Liver (tissue), 9 donors: Measurements from ENCODE around the gene PLCG2. TPM values are rescaled to one million over a fixed set of nuclear protein-coding genes. Genes with fewer than 3 reads are reported as not detected.
A peak's percentile ranks its signal among the peaks of the same experiment; 100 is the strongest.

Experiments used
- DNase-seq: peaks from one replicate; pipeline ENCODE4 v3.0.0-alpha.2; 2017; ENCODE audit warnings: low spot score
- H3K27ac ChIP-seq, 2 donors: one replicate each; pipeline ENCODE4 v1.7.0; 2013; ENCODE audit warnings: inconsistent platforms in 2 of 2, low read length in 2 of 2, control low read depth in 1 of 2, low read depth in 1 of 2, mild to moderate bottlenecking in 1 of 2
- H3K27me3 ChIP-seq, 4 donors: one replicate each; pipeline versions ENCODE4 v1.6.1 to v1.7.0; 2013; ENCODE audit warnings: low read length in 3 of 4, inconsistent platforms in 1 of 4, mild to moderate bottlenecking in 1 of 4, moderate library complexity in 1 of 4; ENCODE audit not compliant: control insufficient read depth in 4 of 4, insufficient read depth in 4 of 4
- H3K36me3 ChIP-seq, 4 donors: one replicate each; pipeline versions ENCODE4 v1.6.1 to v1.7.0; 2013; ENCODE audit warnings: low read length in 3 of 4, mild to moderate bottlenecking in 3 of 4, low read depth in 1 of 4, moderate library complexity in 1 of 4; ENCODE audit not compliant: control insufficient read depth in 4 of 4, insufficient read depth in 3 of 4
- H3K4me1 ChIP-seq, 4 donors: one replicate each; pipeline versions ENCODE4 v1.6.1 to v1.7.0; 2013; ENCODE audit warnings: low read length in 3 of 4, mild to moderate bottlenecking in 3 of 4, moderate library complexity in 1 of 4; ENCODE audit not compliant: control insufficient read depth in 4 of 4, insufficient read depth in 4 of 4
- H3K4me3 ChIP-seq, 3 donors: one replicate each; pipeline versions ENCODE4 v1.6.1 to v1.7.0; 2013; ENCODE audit warnings: low read length in 3 of 3, control low read depth in 1 of 3, low read depth in 1 of 3, mild to moderate bottlenecking in 1 of 3
- H3K9ac ChIP-seq, 2 donors: one replicate each; pipeline ENCODE4 v1.7.0; 2013; ENCODE audit warnings: low read length in 2 of 2, mild to moderate bottlenecking in 2 of 2, moderate library complexity in 2 of 2, control low read depth in 1 of 2, low read depth in 1 of 2
- H3K9me3 ChIP-seq, 4 donors: one replicate each; pipeline versions ENCODE4 v1.6.1 to v1.7.0; 2013; ENCODE audit warnings: low read length in 3 of 4; ENCODE audit not compliant: control insufficient read depth in 4 of 4
- ATF3 ChIP-seq: IDR thresholded peaks from 2 replicates; pipeline ENCODE4 v1.6.1; 2016; ENCODE audit warnings: antibody characterized with exemption
- CTCF ChIP-seq: fragments of 150-350 bp; IDR thresholded peaks from 2 replicates; pipeline ENCODE4 v1.5.1; 2017; ENCODE audit warnings: improper control_type of control experiment, low read depth, low read length; ENCODE audit not compliant: missing input control
- EGR1 ChIP-seq, 2 donors: IDR thresholded peaks; 2 replicates each; pipeline ENCODE4 v1.6.1; 2016 to 2018; ENCODE audit warnings: antibody characterized with exemption in 2 of 2, low read depth in 2 of 2
- FOXA2 ChIP-seq: IDR thresholded peaks from 2 replicates; pipeline ENCODE4 v1.6.1; 2016; ENCODE audit warnings: antibody characterized with exemption
- GABPA ChIP-seq, 2 donors: IDR thresholded peaks in 1 of 2; conservative IDR thresholded peaks in 1 of 2; 2 replicates each; pipeline ENCODE4 v1.6.1; 2016; ENCODE audit warnings: antibody characterized with exemption in 2 of 2, mild to moderate bottlenecking in 1 of 2, moderate library complexity in 1 of 2
- HNF4A ChIP-seq, 2 donors: conservative IDR thresholded peaks; 2 replicates each; pipeline ENCODE4 v1.6.1; 2016; ENCODE audit warnings: antibody characterized with exemption in 2 of 2, mild to moderate bottlenecking in 2 of 2
- HNF4G ChIP-seq: IDR thresholded peaks from 2 replicates; pipeline ENCODE4 v1.6.1; 2016; ENCODE audit warnings: antibody characterized with exemption
- JUND ChIP-seq, 2 donors: IDR thresholded peaks; 2 replicates each; pipeline ENCODE4 v1.6.1; 2016; ENCODE audit warnings: antibody characterized with exemption in 2 of 2
- MAX ChIP-seq: IDR thresholded peaks from 2 replicates; pipeline ENCODE4 v1.6.1; 2016; ENCODE audit warnings: antibody characterized with exemption
- NR2F2 ChIP-seq: IDR thresholded peaks from 2 replicates; pipeline ENCODE4 v1.6.1; 2016; ENCODE audit warnings: antibody characterized with exemption
- RAD21 ChIP-seq, 2 donors: IDR thresholded peaks; 2 replicates each; pipeline ENCODE4 v1.6.1; 2016; ENCODE audit warnings: antibody characterized with exemption in 2 of 2, mild to moderate bottlenecking in 2 of 2
- RXRA ChIP-seq, 2 donors: IDR thresholded peaks; 2 replicates each; pipeline ENCODE4 v1.6.1; 2017 to 2018; ENCODE audit warnings: antibody characterized with exemption in 2 of 2, mild to moderate bottlenecking in 1 of 2
- SP1 ChIP-seq: IDR thresholded peaks from 2 replicates; pipeline ENCODE4 v1.6.1; 2018; ENCODE audit warnings: antibody characterized with exemption, mild to moderate bottlenecking
- TAF1 ChIP-seq: conservative IDR thresholded peaks from 2 replicates; pipeline ENCODE4 v1.6.1; 2016; ENCODE audit warnings: antibody characterized with exemption, mild to moderate bottlenecking
- YY1 ChIP-seq: IDR thresholded peaks from 2 replicates; pipeline ENCODE4 v1.6.1; 2016; ENCODE audit warnings: antibody characterized with exemption, mild to moderate bottlenecking
- ZBTB33 ChIP-seq: IDR thresholded peaks from 2 replicates; pipeline ENCODE4 v1.6.1; 2016; ENCODE audit warnings: antibody characterized with exemption
- WGBS: extraction: QIAGEN DNeasy Blood & Tissue Kit; methylation state at CpG from one replicate; pipeline ENCODE4 v1.1.7; 2013; 5-methylcytosine and 5-hydroxymethylcytosine counted together
- polyA plus RNA-seq, 2 donors: library from polyadenylated mRNA; stranded (reverse) in 1 of 2; unstranded in 1 of 2; fragments of 200-250 nt in 1 of 2; fragments of >200 nt in 1 of 2; fragmentation: Nextera tagmentation in 1 of 2; extraction: Ambion mirVana in 1 of 2; gene quantifications; one replicate each; pipeline versions ENCODE4 v1.2.1 to v1.2.3, GENCODE V29; 2013 to 2015
- total RNA-seq, 2 donors: library from RNA; depleted of rRNA; stranded (reverse); fragments of >200 nt; gene quantifications; one replicate each; pipeline ENCODE4 v1.2.3, GENCODE V29; 2014
- TF ChIP-seq, protein P1 (sequence below): IDR thresholded peaks from 2 replicates; pipeline ENCODE4 v1.6.1; 2016; ENCODE audit warnings: antibody characterized with exemption, mild to moderate bottlenecking
- donor health status: healthy.
- donor health status: healthy.
- donor health status: healthy.
- donor health status: healthy.
- donor health status: healthy.

The PLCG2 gene
- total and polyA plus RNA-seq, 4 donors, result 7.1 to 21.6 (median 15.8) TPM

DNA sequence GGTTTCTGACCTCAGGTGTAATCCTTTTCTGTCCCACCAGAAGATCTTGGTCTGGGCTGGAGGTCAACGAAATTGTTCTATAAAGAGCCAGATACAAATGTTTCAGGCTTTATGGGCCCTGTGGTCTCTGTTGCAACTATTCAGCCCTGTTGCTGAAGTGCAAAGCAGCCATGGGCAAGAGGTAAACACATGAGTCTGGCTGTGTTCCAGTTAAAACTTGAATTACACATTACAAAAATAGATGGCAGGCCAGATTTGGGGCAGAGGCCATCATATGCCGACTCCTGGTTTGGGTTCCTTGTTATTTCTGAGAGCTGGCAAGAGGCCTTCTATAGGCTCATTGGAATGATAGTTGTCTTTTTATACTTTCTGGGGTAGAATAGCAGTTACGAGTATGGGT, 117.8 kb downstream of the PLCG2 start:
- TF ChIP-seq FOXA2, result no peak
- peak in 1 of 2 donors; percentile 5 for TF ChIP-seq RXRA (IDR thresholded peaks at IDR 0.05)
- Histone ChIP-seq H3K27ac (no peak overlapping the region), H3K27me3 (no peaks in the 10 kb centered on the region), H3K4me1 (peaks cover 0 to 4% (median 1%) of the 10 kb centered on the region in 4 donors), H3K36me3 (peaks cover 0 to 36% (median 33%) of the 10 kb centered on the region in 4 donors), H3K9ac (no peak overlapping the region), H3K4me3 (no peak overlapping the region), H3K9me3 (no peaks in the 10 kb centered on the region)
- WGBS, result 64% methylated on average over 3 of the region's 3 CpGs
- DNase-seq, result no peak

DNA sequence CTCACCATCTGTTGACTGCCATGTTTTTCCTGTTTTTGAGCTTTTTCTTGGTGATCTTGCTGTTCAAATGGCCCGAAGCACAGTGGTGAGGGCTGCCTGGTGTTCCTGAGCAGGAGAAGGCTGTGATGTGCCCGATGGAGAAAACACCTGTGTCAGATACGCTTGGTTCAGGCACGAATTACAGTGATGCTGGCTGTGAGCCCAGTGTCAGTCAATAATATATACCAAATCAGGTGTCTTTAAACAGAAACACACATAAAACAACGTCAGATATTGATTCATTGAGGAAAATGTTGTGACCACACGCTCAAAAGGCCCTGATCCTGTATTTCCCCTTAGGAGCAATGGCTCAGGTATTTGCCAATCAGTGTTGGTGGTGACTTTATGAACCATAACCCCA, 120.5 kb downstream of the PLCG2 start:
- H3K4me1 ChIP-seq, result peaks cover 0 to 4% (median 1%) of the 10 kb centered on the region in 4 donors
- no peak for TF ChIP-seq CTCF
- no peak for TF ChIP-seq ATF3
- no peak for TF ChIP-seq NR2F2
- no peak for TF ChIP-seq YY1
- no peak for TF ChIP-seq MAX
- TF ChIP-seq HNF4G, result no peak
- no peak for TF ChIP-seq HNF4A (conservative IDR thresholded peaks at IDR 0.05)
- no peak for TF ChIP-seq TAF1
- no peak for TF ChIP-seq GABPA (IDR thresholded peaks at IDR 0.05 in 1 of 2, conservative IDR thresholded peaks at IDR 0.05 in 1 of 2)
- no peak for TF ChIP-seq ZBTB33
- TF ChIP-seq RAD21 (IDR thresholded peaks at IDR 0.05), result no peak
- no peak for TF ChIP-seq JUND (IDR thresholded peaks at IDR 0.05)
- TF ChIP-seq EGR1 (IDR thresholded peaks at IDR 0.05; ENCODE audit: low read depth in 2 of 2), result no peak
- no peak for TF ChIP-seq RXRA (IDR thresholded peaks at IDR 0.05)
- TF ChIP-seq, protein P1, sequence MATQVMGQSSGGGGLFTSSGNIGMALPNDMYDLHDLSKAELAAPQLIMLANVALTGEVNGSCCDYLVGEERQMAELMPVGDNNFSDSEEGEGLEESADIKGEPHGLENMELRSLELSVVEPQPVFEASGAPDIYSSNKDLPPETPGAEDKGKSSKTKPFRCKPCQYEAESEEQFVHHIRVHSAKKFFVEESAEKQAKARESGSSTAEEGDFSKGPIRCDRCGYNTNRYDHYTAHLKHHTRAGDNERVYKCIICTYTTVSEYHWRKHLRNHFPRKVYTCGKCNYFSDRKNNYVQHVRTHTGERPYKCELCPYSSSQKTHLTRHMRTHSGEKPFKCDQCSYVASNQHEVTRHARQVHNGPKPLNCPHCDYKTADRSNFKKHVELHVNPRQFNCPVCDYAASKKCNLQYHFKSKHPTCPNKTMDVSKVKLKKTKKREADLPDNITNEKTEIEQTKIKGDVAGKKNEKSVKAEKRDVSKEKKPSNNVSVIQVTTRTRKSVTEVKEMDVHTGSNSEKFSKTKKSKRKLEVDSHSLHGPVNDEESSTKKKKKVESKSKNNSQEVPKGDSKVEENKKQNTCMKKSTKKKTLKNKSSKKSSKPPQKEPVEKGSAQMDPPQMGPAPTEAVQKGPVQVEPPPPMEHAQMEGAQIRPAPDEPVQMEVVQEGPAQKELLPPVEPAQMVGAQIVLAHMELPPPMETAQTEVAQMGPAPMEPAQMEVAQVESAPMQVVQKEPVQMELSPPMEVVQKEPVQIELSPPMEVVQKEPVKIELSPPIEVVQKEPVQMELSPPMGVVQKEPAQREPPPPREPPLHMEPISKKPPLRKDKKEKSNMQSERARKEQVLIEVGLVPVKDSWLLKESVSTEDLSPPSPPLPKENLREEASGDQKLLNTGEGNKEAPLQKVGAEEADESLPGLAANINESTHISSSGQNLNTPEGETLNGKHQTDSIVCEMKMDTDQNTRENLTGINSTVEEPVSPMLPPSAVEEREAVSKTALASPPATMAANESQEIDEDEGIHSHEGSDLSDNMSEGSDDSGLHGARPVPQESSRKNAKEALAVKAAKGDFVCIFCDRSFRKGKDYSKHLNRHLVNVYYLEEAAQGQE, result no peak
- no peak for TF ChIP-seq FOXA2
- no peak for TF ChIP-seq SP1
- no peak overlapping the region for H3K4me3 ChIP-seq
- H3K36me3 ChIP-seq, result peaks cover 3 to 43% (median 41%) of the 10 kb centered on the region in 4 donors
- no peak overlapping the region for H3K9ac ChIP-seq
- H3K9me3 ChIP-seq, result no peaks in the 10 kb centered on the region
- no peak for DNase-seq
- 73% methylated on average over 6 of the region's 6 CpGs for WGBS
- H3K27ac ChIP-seq, result no peak overlapping the region
- H3K27me3 ChIP-seq, result no peaks in the 10 kb centered on the region
